Measurements from ENCODE around the gene SMAD6.
"Not testable (repeated sequence)": the region's sequence is repeated elsewhere in the genome, so short reads cannot be mapped to it uniquely, and the experiment has no call there.

Gene SMAD6

DNA sequence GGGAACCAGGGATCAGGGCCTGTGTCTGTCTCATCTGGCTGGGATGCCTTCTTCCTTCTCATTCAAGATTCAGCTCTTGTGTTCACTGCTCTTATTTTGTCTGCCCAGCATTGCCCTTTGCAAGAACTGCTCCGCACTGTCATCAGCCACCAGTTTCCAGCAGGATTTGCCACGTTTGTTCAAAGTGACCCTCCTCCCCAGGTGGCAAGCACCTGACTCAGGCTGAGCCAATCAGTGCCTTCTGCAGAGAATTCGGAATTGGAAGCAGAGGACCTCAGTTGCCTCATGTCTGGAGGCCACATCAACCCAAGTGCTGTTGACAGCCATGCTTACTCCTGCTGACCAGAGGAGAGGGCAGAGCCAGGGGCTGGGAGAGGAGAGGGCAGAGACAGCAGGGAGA is 124.5 kb downstream of the SMAD6 start:
- Histone ChIP-seq H3K36me3 (ENCODE audit: insufficient read depth, low read length) (no peaks in the 10 kb centered on the region), H3K4me3 (ENCODE audit: low read length) (no peak overlapping the region), H3K9me3 (ENCODE audit: low read length) (no peaks in the 10 kb centered on the region), H3K4me1 (ENCODE audit: insufficient read depth, low read length) (peaks cover 20% of the 10 kb centered on the region), H3K27me3 (ENCODE audit: insufficient read depth, low read length) (no peaks in the 10 kb centered on the region), H2AFZ (ENCODE audit: low read depth, low read length) (no peak overlapping the region)

DNA sequence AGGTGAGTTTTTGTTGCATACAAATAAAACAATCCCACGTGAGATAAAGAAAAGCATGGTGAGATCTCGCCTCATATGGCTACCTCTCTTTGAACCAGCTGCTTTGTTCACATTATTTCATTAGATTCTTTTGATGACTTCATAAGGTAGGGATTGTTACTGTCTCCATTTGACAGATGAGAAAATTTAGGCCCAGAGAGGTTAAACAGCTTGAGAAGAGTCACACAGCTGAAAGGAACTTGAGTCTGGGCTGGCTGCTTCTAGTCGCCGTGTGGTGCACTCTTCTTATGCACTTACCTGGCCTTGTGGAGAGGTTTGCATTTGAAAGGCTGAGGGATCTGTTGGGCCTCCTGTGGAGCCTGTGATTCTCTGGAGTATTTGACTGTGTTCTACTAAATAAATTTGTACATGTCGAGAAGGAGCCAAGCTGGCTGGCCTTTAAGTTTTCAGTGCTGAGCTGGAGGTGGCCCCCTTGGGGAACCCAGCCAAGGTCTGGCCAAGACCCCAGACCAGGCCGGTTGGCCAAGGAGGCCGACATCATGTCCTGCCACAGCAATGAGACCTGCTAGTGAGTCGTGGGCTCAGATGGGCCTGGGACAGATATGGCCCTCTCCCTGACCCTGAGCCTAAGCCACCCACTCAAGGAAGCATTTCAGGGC is 125.1 kb downstream of the SMAD6 start:
- Histone ChIP-seq H3K4me3 (ENCODE audit: low read length) (no peak overlapping the region), H2AFZ (ENCODE audit: low read depth, low read length) (no peak overlapping the region), H3K9me3 (ENCODE audit: low read length) (no peaks in the 10 kb centered on the region), H3K4me1 (ENCODE audit: insufficient read depth, low read length) (peaks cover 20% of the 10 kb centered on the region), H3K36me3 (ENCODE audit: insufficient read depth, low read length) (no peaks in the 10 kb centered on the region), H3K27me3 (ENCODE audit: insufficient read depth, low read length) (no peaks in the 10 kb centered on the region)

DNA sequence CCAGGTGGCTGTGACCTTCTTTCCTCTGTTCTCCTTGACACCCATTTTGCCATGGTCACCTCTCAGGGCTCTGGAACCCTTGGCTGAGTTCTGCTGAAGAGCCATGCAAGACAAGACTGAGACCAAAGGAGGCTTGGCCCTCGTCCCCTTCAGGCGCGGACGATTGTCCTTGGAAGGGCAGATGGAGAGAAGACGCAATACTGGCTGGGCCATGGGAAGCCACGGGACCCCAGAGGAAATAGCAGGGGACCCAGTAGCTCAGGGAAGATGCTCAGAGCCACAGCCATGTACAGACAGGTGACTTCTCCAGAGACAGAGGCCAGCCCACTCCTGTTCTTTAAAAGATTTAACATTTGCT is 125.6 kb downstream of the SMAD6 start:
- Histone ChIP-seq H2AFZ (ENCODE audit: low read depth, low read length) (no peak overlapping the region), H3K9me3 (ENCODE audit: low read length) (no peaks in the 10 kb centered on the region), H3K27me3 (ENCODE audit: insufficient read depth, low read length) (no peaks in the 10 kb centered on the region), H3K36me3 (ENCODE audit: insufficient read depth, low read length) (no peaks in the 10 kb centered on the region), H3K4me3 (ENCODE audit: low read length) (no peak overlapping the region), H3K4me1 (ENCODE audit: insufficient read depth, low read length) (peaks cover 20% of the 10 kb centered on the region)

DNA sequence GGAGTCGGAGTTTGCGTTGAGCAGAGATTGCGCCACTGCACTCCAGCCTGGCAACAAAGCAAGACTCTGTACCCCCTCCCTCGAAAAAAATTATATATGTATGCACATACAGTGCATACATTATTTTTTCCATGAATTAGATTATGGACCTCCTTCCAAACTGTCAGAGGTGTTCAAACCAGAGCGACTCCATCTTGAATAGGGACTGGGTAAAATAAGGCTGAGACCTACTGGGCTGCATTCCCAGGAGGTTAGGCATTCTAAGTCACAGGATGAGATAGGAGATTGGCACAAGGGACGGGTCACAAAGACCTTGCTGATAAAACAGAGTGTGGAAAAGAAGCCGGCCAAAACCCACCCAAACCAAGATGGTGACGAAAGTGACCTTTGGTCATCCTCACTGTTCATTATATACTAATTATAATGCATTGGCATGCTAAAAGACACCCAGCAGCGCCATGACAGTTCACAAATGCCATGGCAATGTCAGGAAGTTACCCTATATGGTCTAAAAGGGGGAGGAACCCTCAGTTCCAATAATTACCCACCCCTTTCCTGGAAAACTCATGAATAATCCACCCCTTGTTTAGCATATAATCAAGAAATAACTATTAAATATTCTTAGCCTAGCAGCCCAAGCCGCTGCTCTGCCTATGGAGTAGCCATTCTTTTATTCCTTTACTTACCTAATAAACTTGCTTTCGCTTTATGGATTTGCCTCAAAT is 126.9 kb downstream of the SMAD6 start:
- not testable (repeated sequence) for H3K36me3 ChIP-seq (ENCODE audit: insufficient read depth, low read length); H2AFZ ChIP-seq (ENCODE audit: low read depth, low read length); H3K4me3 ChIP-seq (ENCODE audit: low read length); H3K9me3 ChIP-seq (ENCODE audit: low read length); H3K27me3 ChIP-seq (ENCODE audit: insufficient read depth, low read length)
- H3K4me1 ChIP-seq (ENCODE audit: insufficient read depth, low read length), result peaks cover 20% of the 10 kb centered on the region

DNA sequence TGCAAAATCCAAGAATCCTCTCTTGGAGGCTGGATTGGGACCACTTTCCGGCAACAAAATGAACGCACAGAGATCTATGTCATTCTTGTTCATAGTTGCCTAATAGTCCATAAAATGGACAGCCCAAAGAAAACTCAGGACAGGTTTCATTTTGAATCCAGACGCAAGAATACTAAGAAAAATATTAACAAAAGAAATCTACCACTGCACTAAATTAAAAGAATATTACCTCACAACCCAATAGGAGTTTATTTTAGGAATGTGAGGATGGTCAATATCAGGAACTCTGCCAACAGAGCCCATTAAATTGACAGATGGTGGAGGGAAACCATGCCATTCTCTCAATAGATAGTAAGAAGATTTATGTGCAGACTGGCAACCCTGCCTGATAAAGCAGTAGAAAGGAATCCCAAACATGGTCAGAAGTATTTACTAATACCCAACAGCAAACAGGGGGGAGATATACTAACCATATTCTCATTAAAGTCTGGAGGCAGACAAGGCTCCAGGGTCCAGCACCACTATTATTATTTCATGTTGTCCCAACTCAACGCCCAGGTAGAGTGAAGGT is 127.6 kb downstream of the SMAD6 start:
- Histone ChIP-seq H3K4me3 (ENCODE audit: low read length) (no peak overlapping the region), H3K4me1 (ENCODE audit: insufficient read depth, low read length) (peaks cover 20% of the 10 kb centered on the region), H3K27me3 (ENCODE audit: insufficient read depth, low read length) (no peaks in the 10 kb centered on the region), H2AFZ (ENCODE audit: low read depth, low read length) (no peak overlapping the region), H3K9me3 (ENCODE audit: low read length) (no peaks in the 10 kb centered on the region), H3K36me3 (ENCODE audit: insufficient read depth, low read length) (no peaks in the 10 kb centered on the region)

DNA sequence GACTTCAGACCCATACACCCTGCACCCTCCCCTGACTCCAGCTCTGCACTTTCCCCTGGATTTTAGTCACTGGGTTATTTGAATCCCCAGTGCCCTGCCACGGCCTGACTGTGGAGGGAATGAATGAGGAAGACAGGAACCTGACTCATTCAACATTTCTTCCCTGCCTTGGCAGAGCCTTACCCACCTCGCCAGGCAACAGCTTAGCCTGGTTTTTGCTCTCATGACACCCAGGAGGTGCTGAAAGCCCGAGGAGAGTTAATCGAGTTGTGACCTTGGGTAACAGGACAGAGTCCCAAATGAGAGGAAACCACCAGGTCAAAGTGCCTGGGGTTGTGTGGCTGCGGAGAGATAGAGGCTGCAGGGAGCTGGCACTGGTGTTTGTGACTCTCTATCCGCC is 128.3 kb downstream of the SMAD6 start:
- no peaks in the 10 kb centered on the region for H3K27me3 ChIP-seq (ENCODE audit: insufficient read depth, low read length)
- H3K4me1 ChIP-seq (ENCODE audit: insufficient read depth, low read length), result peaks cover 16% of the 10 kb centered on the region
- no peaks in the 10 kb centered on the region for H3K36me3 ChIP-seq (ENCODE audit: insufficient read depth, low read length)

DNA sequence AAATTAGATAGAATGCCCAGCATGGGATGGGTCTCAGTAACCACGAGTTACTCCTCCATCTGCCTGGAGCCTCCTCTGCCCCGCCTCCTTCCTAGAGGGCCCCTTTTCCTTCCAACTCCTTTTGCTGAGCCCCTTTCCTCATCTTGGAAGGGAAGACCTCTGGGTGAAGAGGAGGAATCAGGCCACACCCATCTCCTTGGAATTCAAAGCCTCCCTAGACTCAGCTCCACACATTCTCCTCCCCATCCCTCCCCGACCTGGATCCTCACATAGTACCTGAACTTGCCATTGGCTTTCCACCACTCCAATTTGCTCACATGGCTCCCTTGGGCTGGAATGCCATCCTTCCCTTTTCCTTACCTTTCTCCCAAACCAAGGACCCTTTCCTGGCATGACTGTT is 128.8 kb downstream of the SMAD6 start:
- Histone ChIP-seq H3K4me1 (ENCODE audit: insufficient read depth, low read length) (peaks cover 14% of the 10 kb centered on the region), H3K4me3 (ENCODE audit: low read length) (no peak overlapping the region), H2AFZ (ENCODE audit: low read depth, low read length) (no peak overlapping the region), H3K9me3 (ENCODE audit: low read length) (no peaks in the 10 kb centered on the region), H3K36me3 (ENCODE audit: insufficient read depth, low read length) (no peaks in the 10 kb centered on the region), H3K27me3 (ENCODE audit: insufficient read depth, low read length) (no peaks in the 10 kb centered on the region)

More for the DNA sequence above, 128.3 kb downstream of the SMAD6 start:
- no peak overlapping the region for H3K4me3 ChIP-seq (ENCODE audit: low read length)
- H3K9me3 ChIP-seq (ENCODE audit: low read length), result no peaks in the 10 kb centered on the region
- no peak overlapping the region for H2AFZ ChIP-seq (ENCODE audit: low read depth, low read length)

DNA sequence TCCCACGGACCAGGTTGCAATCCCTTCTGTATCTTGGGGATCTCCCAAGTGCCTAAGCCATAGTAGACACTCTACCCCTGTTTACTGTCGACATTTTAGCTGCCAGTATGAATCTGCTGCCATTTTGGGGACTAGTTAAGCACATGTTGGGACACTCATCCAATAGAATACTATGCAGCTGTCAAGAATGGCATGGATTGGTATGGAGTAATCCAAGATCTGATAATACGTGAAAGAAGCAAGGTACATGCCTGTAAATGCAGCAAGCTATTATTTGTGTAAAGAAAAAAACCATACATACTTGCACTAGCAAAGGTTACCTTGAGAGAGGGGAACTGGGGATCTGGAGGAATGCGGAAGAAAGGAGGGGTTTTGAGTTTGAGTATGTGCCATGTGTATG is 129.3 kb downstream of the SMAD6 start:
- H3K4me1 ChIP-seq (ENCODE audit: insufficient read depth, low read length), result peaks cover 14% of the 10 kb centered on the region
- no peak overlapping the region for H3K4me3 ChIP-seq (ENCODE audit: low read length)
- no peaks in the 10 kb centered on the region for H3K36me3 ChIP-seq (ENCODE audit: insufficient read depth, low read length)
- no peaks in the 10 kb centered on the region for H3K9me3 ChIP-seq (ENCODE audit: low read length)
- H3K27me3 ChIP-seq (ENCODE audit: insufficient read depth, low read length), result peaks cover under 1% of the 10 kb centered on the region
- no peak overlapping the region for H2AFZ ChIP-seq (ENCODE audit: low read depth, low read length)

DNA sequence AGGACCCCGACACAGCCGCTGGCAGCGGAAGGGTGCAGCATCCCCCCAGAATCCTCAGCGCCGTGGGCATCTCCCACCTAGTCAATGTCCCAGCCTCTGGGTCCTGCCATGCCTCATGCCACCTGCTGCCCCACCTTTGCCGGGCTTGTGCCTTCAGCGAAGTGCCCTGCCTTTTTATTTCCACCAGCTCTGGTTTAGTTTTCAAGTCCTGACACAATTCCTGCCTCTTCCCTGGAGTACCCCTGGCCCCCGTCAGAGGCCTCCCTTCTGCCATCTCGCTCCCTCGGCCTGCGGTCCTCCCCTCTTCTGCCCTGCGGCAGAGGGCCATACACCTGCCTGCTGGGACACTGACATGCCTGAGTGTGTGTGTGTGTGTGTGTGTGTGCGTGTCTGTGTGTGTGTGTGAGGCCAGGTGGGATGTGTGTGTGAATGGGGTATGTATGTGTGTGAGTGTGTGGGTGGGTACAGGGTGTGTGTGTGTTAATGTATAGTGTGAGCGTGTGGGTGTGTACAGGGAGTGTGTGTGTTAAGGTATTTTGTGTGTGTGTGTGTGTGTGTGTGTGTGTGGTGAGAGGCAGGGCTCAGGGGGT is 129.9 kb downstream of the SMAD6 start:
- H3K4me3 ChIP-seq (ENCODE audit: low read length), result no peak overlapping the region
- H2AFZ ChIP-seq (ENCODE audit: low read depth, low read length), result no peak overlapping the region
- peaks cover 10% of the 10 kb centered on the region for H3K4me1 ChIP-seq (ENCODE audit: insufficient read depth, low read length)
- peaks cover 4% of the 10 kb centered on the region for H3K27me3 ChIP-seq (ENCODE audit: insufficient read depth, low read length)
- no peaks in the 10 kb centered on the region for H3K9me3 ChIP-seq (ENCODE audit: low read length)
- no peaks in the 10 kb centered on the region for H3K36me3 ChIP-seq (ENCODE audit: insufficient read depth, low read length)

Measured in neuron (in vitro differentiated cells).